ENCODE measurements around the gene SLC38A2.

Gene SLC38A2

GRCh38 chr12:46372544-46373300 is at the start of gene SLC38A2:
Gene SLC38A2, minus strand, starts transcription at chr12:46372773. Its CDS starts 1,480 bp downstream, at chr12:46371293.
- Histone ChIP-seq H3K4me1 (ENCODE audit: control insufficient read depth, insufficient read depth, low read length) (peaks cover 16% of the 10 kb centered on the region), H3K4me3 (ENCODE audit: low read depth, low read length) (peak within 1 kb of the TSS; percentile 96), H3K36me3 (ENCODE audit: control insufficient read depth in 2 of 2, insufficient read depth in 1 of 2, low read length in 2 of 2) (peaks cover 16 to 35% of the 10 kb centered on the region in 2 experiments), H3K9me3 (ENCODE audit: control insufficient read depth, insufficient read depth, low read depth, low read length) (no peaks in the 10 kb centered on the region), H3K27ac (ENCODE audit: extremely low read depth, low read depth, low read length) (peak within 1 kb of the TSS; percentile 97)
- POLR2A ChIA-PET: interaction anchor here (0.8 to 2.3 kb wide), 7 partner anchors 11 to 117 kb away, joined by 3 to 11 read pairs (median 3); no protein-coding TSS in a partner anchor
- CTCF ChIA-PET: interaction anchor here (0.7 kb wide), 2 partner anchors 193 to 291 kb away, joined by 3 read pairs; no protein-coding TSS in a partner anchor
- no peak for TF ChIP-seq ZNF513 (tag by site-specific recombination; IDR thresholded peaks at IDR 0.05)
- TF ChIP-seq ZNF148 (tag by site-specific recombination; IDR thresholded peaks at IDR 0.05; ENCODE audit: borderline replicate concordance): no peak
- TF ChIP-seq ZNF837 (tag by site-specific recombination; IDR thresholded peaks at IDR 0.05): no peak
- no peak for TF ChIP-seq ZNF335 (tag by site-specific recombination; conservative IDR thresholded peaks at IDR 0.05)
- no peak for TF ChIP-seq ZNF518A (tag by site-specific recombination; conservative IDR thresholded peaks at IDR 0.05; ENCODE audit: low read depth)
- no peak for TF ChIP-seq ZNF19 (tag by site-specific recombination; IDR thresholded peaks at IDR 0.05; ENCODE audit: low read depth)
- TF ChIP-seq FEZF1 (tag by site-specific recombination; IDR thresholded peaks at IDR 0.05): no peak
- TF ChIP-seq CTCF (tag by site-specific recombination; IDR thresholded peaks at IDR 0.05): 0 out of 2 replicates have a peak, but pooled peaks have one; percentile 3
- TF ChIP-seq ZNF549 (tag by site-specific recombination; IDR thresholded peaks at IDR 0.05): no peak
- TF ChIP-seq MYNN (tag by site-specific recombination; IDR thresholded peaks at IDR 0.05; ENCODE audit: borderline replicate concordance): no peak
- peak; percentile 66 for TF ChIP-seq ZSCAN30 (tag by site-specific recombination; IDR thresholded peaks at IDR 0.05)
- TF ChIP-seq ZNF2 (tag by site-specific recombination; IDR thresholded peaks at IDR 0.05): peak; percentile 92
- TF ChIP-seq ZNF121 (tag by site-specific recombination; IDR thresholded peaks at IDR 0.05): 0 out of 2 replicates have a peak, but pooled peaks have one; percentile 8
- TF ChIP-seq ZBTB44 (tag by site-specific recombination; IDR thresholded peaks at IDR 0.05): no peak
- TF ChIP-seq IKZF3 (tag by site-specific recombination; IDR thresholded peaks at IDR 0.05): no peak
- TF ChIP-seq ZBTB26 (tag by site-specific recombination; optimal IDR thresholded peaks at IDR 0.05): peak; percentile 89
- no peak for TF ChIP-seq ZNF560 (tag by site-specific recombination; IDR thresholded peaks at IDR 0.05; ENCODE audit: borderline replicate concordance)
- peak; percentile 38; the same call in 1 of the 2 replicates for TF ChIP-seq GLIS1 (tag by site-specific recombination; IDR thresholded peaks at IDR 0.05)
- no peak for TF ChIP-seq ZNF398 (tag by site-specific recombination; IDR thresholded peaks at IDR 0.05)
- no peak for TF ChIP-seq BCL11A (tag by site-specific recombination; IDR thresholded peaks at IDR 0.05; ENCODE audit: low read depth)
